GM21515 (cell line): ENCODE results near the gene EFR3B.
"Not testable (repeated sequence)": the region's sequence is repeated elsewhere in the genome, so short reads cannot be mapped to it uniquely, and the experiment has no call there.

Experiments
- ATAC-seq: cut with Tn5 transposase; IDR thresholded peaks from one replicate; pipeline ENCODE4 v1.9.1; 2021; ENCODE audit not compliant: unreplicated experiment

Gene EFR3B

GRCh38 chr2:25103287-25103871 lies 61.5 kb downstream of the EFR3B start:
- no peak for ATAC-seq

- ATAC-seq: no peak
Observed at GRCh38 chr2:25104736-25105135, 62.9 kb downstream of the EFR3B start.

- no peak for ATAC-seq
Observed at GRCh38 chr2:25105336-25106085, 63.6 kb downstream of the EFR3B start.

GRCh38 chr2:25109822-25110221 lies 67.9 kb downstream of the EFR3B start:
- ATAC-seq: no peak

GRCh38 chr2:25112113-25112512 lies 70.2 kb downstream of the EFR3B start:
- ATAC-seq: no peak

GRCh38 chr2:25115249-25115883 lies 73.5 kb downstream of the EFR3B start:
- ATAC-seq: no peak

- no peak for ATAC-seq
Observed at GRCh38 chr2:25115902-25116301, 74.0 kb downstream of the EFR3B start.

GRCh38 chr2:25116956-25117355 lies 75.1 kb downstream of the EFR3B start:
- no peak for ATAC-seq

- no peak for ATAC-seq
Observed at GRCh38 chr2:25119263-25119662, 77.4 kb downstream of the EFR3B start.

- no peak for ATAC-seq
Observed at GRCh38 chr2:25122367-25122766, 80.5 kb downstream of the EFR3B start.

GRCh38 chr2:25123682-25124081 lies 81.8 kb downstream of the EFR3B start:
- ATAC-seq: no peak

- no peak for ATAC-seq
Observed at GRCh38 chr2:25125189-25125588, 83.3 kb downstream of the EFR3B start.

GRCh38 chr2:25125976-25126375 lies 84.1 kb downstream of the EFR3B start:
- no peak for ATAC-seq

- ATAC-seq: not testable (repeated sequence)
Observed at GRCh38 chr2:25127071-25127470, 85.2 kb downstream of the EFR3B start.

GRCh38 chr2:25127646-25128045 lies 85.8 kb downstream of the EFR3B start:
- no peak for ATAC-seq

- no peak for ATAC-seq
Observed at GRCh38 chr2:25129901-25130520, 88.1 kb downstream of the EFR3B start.

- no peak for ATAC-seq
Observed at GRCh38 chr2:25131253-25131566, 89.3 kb downstream of the EFR3B start.

GRCh38 chr2:25131567-25132298 lies 89.9 kb downstream of the EFR3B start:
- ATAC-seq: no peak

- ATAC-seq: no peak
Observed at GRCh38 chr2:25132299-25132635, 90.4 kb downstream of the EFR3B start.

- ATAC-seq: no peak
Observed at GRCh38 chr2:25132693-25133092, 90.8 kb downstream of the EFR3B start.

- not testable (repeated sequence) for ATAC-seq
Observed at GRCh38 chr2:25140535-25140934, 98.7 kb downstream of the EFR3B start.
